ENCODE results near the gene COL17A1. TPM values are rescaled to one million over a fixed set of nuclear protein-coding genes. Genes with fewer than 3 reads are reported as not detected.
A peak's percentile ranks its signal among the peaks of the same experiment; 100 is the strongest.

COL17A1 gene
- total and polyA plus RNA-seq, 2 experiments from 2014 or later, result 1.1 to 1.3 TPM

DNA sequence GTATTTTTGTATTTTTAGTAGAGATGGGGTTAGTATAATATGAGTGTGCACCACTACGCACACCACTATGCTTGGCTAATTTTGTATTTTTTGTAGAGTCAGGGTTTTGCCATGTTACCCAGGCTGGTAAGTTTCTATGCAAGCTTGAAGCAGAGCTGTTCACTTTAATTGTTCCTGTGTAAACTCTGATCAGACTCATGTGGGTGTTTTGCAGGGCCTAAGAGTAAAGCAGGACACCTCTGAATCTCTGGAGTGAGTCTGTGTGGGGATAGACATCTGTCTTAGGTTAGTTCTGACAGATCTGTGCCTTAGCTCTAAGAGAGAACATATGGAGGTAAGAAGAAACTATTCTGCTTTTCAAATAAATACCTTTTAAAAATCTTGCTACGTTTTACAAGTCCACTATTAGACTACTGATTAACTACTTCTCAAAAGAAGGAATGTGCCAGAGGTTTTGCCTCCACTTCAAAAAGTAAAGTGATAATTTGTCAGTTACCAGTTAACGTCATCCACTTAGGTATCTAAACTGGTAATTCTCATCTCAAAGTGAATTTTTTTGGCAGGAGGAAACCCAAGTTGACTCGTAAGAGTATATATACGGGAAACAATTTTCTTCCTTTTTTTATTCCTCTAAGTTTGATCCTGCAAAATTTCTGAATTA lies 1.1 kb downstream of the COL17A1 start:
- H3K4me2 ChIP-seq, result no peak overlapping the region
- H3K4me1 ChIP-seq (ENCODE audit: insufficient read depth), result peaks cover 13% of the 10 kb centered on the region
- H3K79me2 ChIP-seq (replicated peaks; ENCODE audit: insufficient read depth), result no peaks in the 10 kb centered on the region
- H3K27me3 ChIP-seq (ENCODE audit: insufficient read depth), result no peaks in the 10 kb centered on the region
- no peak overlapping the region for H3K27ac ChIP-seq (ENCODE audit: low read depth)
- peaks cover 20% of the 10 kb centered on the region for H3K4me1 Mint-ChIP-seq
- ATAC-seq, result no peak
- H3K36me3 Mint-ChIP-seq (ENCODE audit: low read depth), result no peaks in the 10 kb centered on the region
- peak overlapping the region; percentile 29; the same call in 1 of the 2 replicates for H2AFZ ChIP-seq
- no peak overlapping the region for H3K27ac Mint-ChIP-seq
- no peak for DNase-seq (ENCODE audit: low spot score)
- TF ChIP-seq, protein P1, sequence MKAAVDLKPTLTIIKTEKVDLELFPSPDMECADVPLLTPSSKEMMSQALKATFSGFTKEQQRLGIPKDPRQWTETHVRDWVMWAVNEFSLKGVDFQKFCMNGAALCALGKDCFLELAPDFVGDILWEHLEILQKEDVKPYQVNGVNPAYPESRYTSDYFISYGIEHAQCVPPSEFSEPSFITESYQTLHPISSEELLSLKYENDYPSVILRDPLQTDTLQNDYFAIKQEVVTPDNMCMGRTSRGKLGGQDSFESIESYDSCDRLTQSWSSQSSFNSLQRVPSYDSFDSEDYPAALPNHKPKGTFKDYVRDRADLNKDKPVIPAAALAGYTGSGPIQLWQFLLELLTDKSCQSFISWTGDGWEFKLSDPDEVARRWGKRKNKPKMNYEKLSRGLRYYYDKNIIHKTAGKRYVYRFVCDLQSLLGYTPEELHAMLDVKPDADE (IDR thresholded peaks at IDR 0.05), result no peak
- TF ChIP-seq, protein P2, sequence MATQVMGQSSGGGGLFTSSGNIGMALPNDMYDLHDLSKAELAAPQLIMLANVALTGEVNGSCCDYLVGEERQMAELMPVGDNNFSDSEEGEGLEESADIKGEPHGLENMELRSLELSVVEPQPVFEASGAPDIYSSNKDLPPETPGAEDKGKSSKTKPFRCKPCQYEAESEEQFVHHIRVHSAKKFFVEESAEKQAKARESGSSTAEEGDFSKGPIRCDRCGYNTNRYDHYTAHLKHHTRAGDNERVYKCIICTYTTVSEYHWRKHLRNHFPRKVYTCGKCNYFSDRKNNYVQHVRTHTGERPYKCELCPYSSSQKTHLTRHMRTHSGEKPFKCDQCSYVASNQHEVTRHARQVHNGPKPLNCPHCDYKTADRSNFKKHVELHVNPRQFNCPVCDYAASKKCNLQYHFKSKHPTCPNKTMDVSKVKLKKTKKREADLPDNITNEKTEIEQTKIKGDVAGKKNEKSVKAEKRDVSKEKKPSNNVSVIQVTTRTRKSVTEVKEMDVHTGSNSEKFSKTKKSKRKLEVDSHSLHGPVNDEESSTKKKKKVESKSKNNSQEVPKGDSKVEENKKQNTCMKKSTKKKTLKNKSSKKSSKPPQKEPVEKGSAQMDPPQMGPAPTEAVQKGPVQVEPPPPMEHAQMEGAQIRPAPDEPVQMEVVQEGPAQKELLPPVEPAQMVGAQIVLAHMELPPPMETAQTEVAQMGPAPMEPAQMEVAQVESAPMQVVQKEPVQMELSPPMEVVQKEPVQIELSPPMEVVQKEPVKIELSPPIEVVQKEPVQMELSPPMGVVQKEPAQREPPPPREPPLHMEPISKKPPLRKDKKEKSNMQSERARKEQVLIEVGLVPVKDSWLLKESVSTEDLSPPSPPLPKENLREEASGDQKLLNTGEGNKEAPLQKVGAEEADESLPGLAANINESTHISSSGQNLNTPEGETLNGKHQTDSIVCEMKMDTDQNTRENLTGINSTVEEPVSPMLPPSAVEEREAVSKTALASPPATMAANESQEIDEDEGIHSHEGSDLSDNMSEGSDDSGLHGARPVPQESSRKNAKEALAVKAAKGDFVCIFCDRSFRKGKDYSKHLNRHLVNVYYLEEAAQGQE (IDR thresholded peaks at IDR 0.05; ENCODE audit: unreplicated experiment), result no peak
- no peak for TF ChIP-seq CREB1 (CRISPR knock-in tag; IDR thresholded peaks at IDR 0.05; ENCODE audit: low read depth)
- TF ChIP-seq, protein P3, sequence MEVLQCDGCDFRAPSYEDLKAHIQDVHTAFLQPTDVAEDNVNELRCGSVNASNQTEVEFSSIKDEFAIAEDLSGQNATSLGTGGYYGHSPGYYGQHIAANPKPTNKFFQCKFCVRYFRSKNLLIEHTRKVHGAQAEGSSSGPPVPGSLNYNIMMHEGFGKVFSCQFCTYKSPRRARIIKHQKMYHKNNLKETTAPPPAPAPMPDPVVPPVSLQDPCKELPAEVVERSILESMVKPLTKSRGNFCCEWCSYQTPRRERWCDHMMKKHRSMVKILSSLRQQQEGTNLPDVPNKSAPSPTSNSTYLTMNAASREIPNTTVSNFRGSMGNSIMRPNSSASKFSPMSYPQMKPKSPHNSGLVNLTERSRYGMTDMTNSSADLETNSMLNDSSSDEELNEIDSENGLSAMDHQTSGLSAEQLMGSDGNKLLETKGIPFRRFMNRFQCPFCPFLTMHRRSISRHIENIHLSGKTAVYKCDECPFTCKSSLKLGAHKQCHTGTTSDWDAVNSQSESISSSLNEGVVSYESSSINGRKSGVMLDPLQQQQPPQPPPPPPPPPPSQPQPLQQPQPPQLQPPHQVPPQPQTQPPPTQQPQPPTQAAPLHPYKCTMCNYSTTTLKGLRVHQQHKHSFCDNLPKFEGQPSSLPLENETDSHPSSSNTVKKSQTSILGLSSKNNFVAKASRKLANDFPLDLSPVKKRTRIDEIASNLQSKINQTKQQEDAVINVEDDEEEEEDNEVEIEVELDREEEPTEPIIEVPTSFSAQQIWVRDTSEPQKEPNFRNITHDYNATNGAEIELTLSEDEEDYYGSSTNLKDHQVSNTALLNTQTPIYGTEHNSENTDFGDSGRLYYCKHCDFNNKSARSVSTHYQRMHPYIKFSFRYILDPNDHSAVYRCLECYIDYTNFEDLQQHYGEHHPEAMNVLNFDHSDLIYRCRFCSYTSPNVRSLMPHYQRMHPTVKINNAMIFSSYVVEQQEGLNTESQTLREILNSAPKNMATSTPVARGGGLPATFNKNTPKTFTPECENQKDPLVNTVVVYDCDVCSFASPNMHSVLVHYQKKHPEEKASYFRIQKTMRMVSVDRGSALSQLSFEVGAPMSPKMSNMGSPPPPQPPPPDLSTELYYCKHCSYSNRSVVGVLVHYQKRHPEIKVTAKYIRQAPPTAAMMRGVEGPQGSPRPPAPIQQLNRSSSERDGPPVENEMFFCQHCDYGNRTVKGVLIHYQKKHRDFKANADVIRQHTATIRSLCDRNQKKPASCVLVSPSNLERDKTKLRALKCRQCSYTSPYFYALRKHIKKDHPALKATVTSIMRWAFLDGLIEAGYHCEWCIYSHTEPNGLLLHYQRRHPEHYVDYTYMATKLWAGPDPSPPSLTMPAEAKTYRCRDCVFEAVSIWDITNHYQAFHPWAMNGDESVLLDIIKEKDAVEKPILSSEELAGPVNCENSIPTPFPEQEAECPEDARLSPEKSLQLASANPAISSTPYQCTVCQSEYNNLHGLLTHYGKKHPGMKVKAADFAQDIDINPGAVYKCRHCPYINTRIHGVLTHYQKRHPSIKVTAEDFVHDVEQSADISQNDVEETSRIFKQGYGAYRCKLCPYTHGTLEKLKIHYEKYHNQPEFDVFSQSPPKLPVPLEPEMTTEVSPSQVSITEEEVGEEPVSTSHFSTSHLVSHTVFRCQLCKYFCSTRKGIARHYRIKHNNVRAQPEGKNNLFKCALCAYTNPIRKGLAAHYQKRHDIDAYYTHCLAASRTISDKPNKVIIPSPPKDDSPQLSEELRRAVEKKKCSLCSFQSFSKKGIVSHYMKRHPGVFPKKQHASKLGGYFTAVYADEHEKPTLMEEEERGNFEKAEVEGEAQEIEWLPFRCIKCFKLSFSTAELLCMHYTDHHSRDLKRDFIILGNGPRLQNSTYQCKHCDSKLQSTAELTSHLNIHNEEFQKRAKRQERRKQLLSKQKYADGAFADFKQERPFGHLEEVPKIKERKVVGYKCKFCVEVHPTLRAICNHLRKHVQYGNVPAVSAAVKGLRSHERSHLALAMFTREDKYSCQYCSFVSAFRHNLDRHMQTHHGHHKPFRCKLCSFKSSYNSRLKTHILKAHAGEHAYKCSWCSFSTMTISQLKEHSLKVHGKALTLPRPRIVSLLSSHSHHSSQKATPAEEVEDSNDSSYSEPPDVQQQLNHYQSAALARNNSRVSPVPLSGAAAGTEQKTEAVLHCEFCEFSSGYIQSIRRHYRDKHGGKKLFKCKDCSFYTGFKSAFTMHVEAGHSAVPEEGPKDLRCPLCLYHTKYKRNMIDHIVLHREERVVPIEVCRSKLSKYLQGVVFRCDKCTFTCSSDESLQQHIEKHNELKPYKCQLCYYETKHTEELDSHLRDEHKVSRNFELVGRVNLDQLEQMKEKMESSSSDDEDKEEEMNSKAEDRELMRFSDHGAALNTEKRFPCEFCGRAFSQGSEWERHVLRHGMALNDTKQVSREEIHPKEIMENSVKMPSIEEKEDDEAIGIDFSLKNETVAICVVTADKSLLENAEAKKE (CRISPR knock-in tag; IDR thresholded peaks at IDR 0.05), result no peak
- no peak for TF ChIP-seq POLR2AphosphoS5 (IDR thresholded peaks at IDR 0.05; ENCODE audit: low read depth)
- no peak for TF ChIP-seq STAT1 (IDR thresholded peaks at IDR 0.05; ENCODE audit: unreplicated experiment)
- TF ChIP-seq NANOG (IDR thresholded peaks at IDR 0.05; ENCODE audit: borderline replicate concordance), result no peak
- TF ChIP-seq EZH2phosphoT487 (IDR thresholded peaks at IDR 0.05; ENCODE audit: unreplicated experiment), result no peak
- TF ChIP-seq JUNB (IDR thresholded peaks at IDR 0.05; ENCODE audit: unreplicated experiment), result no peak
- no peak for TF ChIP-seq ZNF331 (CRISPR knock-in tag; IDR thresholded peaks at IDR 0.05; ENCODE audit: low read depth)
- TF ChIP-seq EZH2 (IDR thresholded peaks at IDR 0.05; ENCODE audit: low read depth, unreplicated experiment), result no peak
- TF ChIP-seq ZNF114 (CRISPR knock-in tag; IDR thresholded peaks at IDR 0.05), result no peak
- TF ChIP-seq, protein P4, sequence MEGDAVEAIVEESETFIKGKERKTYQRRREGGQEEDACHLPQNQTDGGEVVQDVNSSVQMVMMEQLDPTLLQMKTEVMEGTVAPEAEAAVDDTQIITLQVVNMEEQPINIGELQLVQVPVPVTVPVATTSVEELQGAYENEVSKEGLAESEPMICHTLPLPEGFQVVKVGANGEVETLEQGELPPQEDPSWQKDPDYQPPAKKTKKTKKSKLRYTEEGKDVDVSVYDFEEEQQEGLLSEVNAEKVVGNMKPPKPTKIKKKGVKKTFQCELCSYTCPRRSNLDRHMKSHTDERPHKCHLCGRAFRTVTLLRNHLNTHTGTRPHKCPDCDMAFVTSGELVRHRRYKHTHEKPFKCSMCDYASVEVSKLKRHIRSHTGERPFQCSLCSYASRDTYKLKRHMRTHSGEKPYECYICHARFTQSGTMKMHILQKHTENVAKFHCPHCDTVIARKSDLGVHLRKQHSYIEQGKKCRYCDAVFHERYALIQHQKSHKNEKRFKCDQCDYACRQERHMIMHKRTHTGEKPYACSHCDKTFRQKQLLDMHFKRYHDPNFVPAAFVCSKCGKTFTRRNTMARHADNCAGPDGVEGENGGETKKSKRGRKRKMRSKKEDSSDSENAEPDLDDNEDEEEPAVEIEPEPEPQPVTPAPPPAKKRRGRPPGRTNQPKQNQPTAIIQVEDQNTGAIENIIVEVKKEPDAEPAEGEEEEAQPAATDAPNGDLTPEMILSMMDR (conservative IDR thresholded peaks at IDR 0.05; ENCODE audit: low read depth in 2 of 2), result no peak
- H3K4me3 ChIP-seq, result no peak overlapping the region
- H3K9me2 ChIP-seq (ENCODE audit: insufficient read depth), result no peaks in the 10 kb centered on the region
- no peaks in the 10 kb centered on the region for H3K27me3 Mint-ChIP-seq (ENCODE audit: insufficient read depth, low read depth, poor library complexity)
- no peak overlapping the region for H3K4me3 Mint-ChIP-seq
- no peaks in the 10 kb centered on the region for H3K9me3 Mint-ChIP-seq
- no peaks in the 10 kb centered on the region for H3F3A ChIP-seq (replicated peaks; ENCODE audit: low read depth)
- no peaks in the 10 kb centered on the region for H4K20me1 ChIP-seq (replicated peaks; ENCODE audit: insufficient read depth)
- no peaks in the 10 kb centered on the region for H3K36me3 ChIP-seq (ENCODE audit: insufficient read depth)
